Measurements from ENCODE around the gene BICDL1.

The BICDL1 gene

DNA sequence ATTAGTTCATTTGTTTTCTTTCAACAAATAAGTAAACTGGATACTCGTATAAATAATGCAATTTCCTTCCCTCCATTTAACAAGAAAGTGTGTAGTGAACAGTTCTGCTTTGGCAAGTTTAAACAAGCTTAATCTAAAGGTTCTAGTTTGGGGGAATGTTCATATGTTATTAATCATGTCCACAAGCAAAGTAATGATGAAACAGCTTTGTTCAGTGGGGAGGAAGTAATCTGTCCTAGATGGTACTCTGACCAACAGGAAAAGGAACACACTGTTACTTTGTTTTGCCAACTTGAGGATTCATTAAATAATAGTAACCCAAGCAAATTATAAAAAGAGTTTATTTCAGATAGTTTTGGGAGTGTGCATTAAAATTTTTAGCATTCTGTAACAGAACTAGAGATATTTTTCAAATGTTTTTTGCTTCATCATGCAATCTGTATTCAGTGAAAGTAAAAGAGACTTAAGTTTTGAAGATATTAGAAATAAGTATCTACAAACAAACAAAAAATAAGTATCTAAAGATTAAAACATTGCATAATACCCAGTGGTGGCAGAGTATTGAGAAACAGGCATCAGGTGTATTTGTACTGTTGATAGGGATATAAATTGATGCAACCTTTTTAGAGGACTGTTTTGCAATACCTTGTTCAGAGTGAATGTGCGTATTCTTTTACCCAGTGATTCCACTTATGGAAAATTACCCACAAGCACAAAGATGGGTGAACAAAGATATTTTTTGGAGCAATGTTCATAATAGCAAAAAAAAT, 66.4 kb downstream of the BICDL1 start:
- no peak for DNase-seq
- no peak overlapping the region for H3K4me3 Mint-ChIP-seq
- H3K9me3 Mint-ChIP-seq = no peaks in the 10 kb centered on the region
- H3K36me3 Mint-ChIP-seq (ENCODE audit: low read depth) = peaks cover 60% of the 10 kb centered on the region
- no peaks in the 10 kb centered on the region for H3K27me3 Mint-ChIP-seq
- H3K4me1 Mint-ChIP-seq (ENCODE audit: low read depth) = peaks cover 29% of the 10 kb centered on the region
- peak overlapping the region; percentile 26 for H3K27ac Mint-ChIP-seq

DNA sequence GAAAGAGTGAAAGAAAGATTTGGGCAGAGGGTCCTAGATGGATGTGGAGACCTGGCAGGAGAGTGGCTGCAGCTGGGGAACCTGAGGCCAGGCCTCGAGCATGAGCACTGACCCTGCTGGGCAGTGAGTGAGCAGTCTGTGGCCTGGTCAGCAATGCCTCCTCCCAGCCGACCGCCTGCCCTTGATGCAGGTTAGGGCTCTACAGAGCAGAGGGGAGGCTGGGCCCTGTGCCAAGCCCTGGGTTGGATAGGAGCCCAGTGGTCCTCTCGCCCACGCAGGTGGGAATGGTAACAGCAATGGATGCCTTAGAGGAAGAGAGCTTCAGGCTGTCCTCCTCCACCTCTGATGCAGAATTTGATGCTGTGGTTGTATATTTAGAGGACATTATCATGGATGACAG, 67.7 kb downstream of the BICDL1 start:
- H3K4me3 Mint-ChIP-seq = no peak overlapping the region
- H3K27me3 Mint-ChIP-seq = no peaks in the 10 kb centered on the region
- H3K27ac Mint-ChIP-seq = peak overlapping the region; percentile 29
- DNase-seq = no peak
- H3K4me1 Mint-ChIP-seq (ENCODE audit: low read depth) = peaks cover 26% of the 10 kb centered on the region
- H3K36me3 Mint-ChIP-seq (ENCODE audit: low read depth) = peaks cover 62% of the 10 kb centered on the region
- no peaks in the 10 kb centered on the region for H3K9me3 Mint-ChIP-seq

DNA sequence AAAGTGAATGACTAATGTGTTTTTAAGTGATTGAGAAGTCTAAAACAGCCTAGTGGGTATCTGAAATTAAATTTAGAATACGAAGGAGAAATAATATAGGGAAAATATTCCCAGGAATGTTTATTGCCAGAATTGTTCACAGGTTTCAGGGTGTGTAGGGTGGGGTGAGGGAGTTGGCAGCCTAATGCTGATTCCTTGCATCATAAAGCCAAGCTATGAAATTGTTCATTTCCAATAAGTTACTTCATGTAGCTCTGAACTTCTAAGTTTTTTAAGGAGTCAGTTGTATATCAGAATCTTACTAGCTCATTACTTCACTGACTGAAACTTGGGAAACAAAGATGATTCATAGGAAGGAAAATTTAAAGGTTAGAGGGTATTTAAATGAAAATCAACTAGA, 71.2 kb downstream of the BICDL1 start:
- no peaks in the 10 kb centered on the region for H3K27me3 Mint-ChIP-seq
- H3K4me1 Mint-ChIP-seq (ENCODE audit: low read depth) = peaks cover 18% of the 10 kb centered on the region
- H3K9me3 Mint-ChIP-seq = no peaks in the 10 kb centered on the region
- H3K4me3 Mint-ChIP-seq = no peak overlapping the region
- H3K27ac Mint-ChIP-seq = peak overlapping the region; percentile 37
- H3K36me3 Mint-ChIP-seq (ENCODE audit: low read depth) = peaks cover 67% of the 10 kb centered on the region
- DNase-seq = no peak

DNA sequence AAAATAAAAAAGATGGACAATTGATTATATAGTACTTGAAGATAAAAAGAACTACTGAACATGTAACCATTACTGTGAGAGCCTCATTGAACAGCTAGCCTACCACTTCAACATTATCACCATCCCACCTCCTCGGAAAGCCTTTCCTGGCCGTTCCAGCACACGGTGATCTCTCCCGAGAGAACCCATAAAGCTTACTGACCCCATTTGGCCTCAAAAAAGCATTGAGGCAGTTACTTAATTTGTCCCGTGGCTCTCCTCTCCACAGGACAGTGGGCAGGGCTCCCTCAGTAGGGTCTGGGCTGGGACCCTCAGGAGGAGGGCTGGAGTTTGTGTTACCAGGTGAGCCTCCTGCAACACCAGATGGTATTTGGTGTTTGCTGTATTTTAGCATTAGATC, 71.7 kb downstream of the BICDL1 start:
- Mint-ChIP-seq H3K27me3 (no peaks in the 10 kb centered on the region), H3K27ac (peak overlapping the region; percentile 1), H3K9me3 (no peaks in the 10 kb centered on the region), H3K4me3 (no peak overlapping the region), H3K4me1 (ENCODE audit: low read depth) (peaks cover 17% of the 10 kb centered on the region), H3K36me3 (ENCODE audit: low read depth) (peaks cover 69% of the 10 kb centered on the region)
- no peak for DNase-seq

DNA sequence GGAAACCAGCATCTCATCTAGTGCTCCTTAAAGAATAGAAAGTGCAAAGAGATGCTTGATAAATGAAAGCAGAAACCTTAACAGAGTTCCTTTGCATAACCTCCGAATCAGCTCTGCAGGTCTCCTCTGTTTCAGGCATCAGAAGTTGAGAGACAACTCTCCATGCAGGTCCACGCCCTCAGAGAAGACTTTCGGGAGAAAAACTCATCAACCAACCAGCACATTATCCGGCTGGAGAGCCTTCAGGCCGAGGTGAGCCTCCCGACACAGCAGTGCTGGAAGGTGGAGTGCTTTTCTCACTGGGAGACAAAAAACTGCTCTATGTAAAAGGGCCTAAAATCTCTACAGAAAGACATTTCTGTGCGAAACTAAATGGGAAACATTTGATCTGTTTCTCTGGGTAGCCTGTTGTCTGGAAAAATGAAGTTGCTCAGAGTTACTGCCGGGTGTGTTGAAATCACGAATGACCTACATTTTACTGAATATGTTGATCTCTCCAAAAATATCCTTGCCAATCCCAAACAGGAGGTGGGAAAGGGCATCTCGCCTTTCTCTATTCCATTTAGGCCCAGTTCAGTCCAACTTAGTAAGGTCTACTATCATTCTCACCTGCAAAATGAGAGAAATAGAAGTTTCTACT, 72.7 kb downstream of the BICDL1 start:
- no peak for DNase-seq
- Mint-ChIP-seq H3K4me1 (ENCODE audit: low read depth) (peaks cover 17% of the 10 kb centered on the region), H3K27me3 (no peaks in the 10 kb centered on the region), H3K36me3 (ENCODE audit: low read depth) (peaks cover 77% of the 10 kb centered on the region), H3K4me3 (no peak overlapping the region), H3K27ac (no peak overlapping the region), H3K9me3 (no peaks in the 10 kb centered on the region)

DNA sequence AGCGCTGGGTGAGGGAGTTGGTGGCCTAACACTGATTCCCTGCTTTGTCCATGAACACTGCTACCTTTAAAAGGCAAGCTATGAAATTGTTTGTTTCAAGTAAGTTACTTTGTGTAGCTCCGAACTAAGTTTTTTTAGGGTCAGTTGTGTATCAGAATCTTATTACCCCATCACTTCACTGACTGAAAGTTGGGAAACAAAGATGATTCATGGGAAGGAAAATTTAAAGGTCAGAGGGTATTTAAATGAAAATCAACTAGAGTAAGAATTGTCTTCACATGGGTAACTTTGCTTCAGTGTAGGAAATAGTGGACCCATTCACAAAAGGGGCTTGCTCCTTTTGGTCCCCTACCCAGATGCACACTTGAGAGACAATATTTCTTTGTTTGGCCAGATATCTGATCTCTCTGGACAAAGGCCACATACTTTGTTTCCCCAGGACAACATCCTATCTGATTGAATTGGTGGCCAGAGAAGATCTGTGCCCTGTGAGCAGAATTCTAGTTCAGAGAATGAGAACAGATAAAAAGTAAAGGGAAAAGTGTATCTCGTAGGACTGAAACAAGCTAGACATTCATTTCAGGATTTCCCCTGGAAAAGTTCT, 74.0 kb downstream of the BICDL1 start:
- no peak for DNase-seq
- H3K4me3 Mint-ChIP-seq = no peak overlapping the region
- H3K9me3 Mint-ChIP-seq = no peaks in the 10 kb centered on the region
- peaks cover 15% of the 10 kb centered on the region for H3K4me1 Mint-ChIP-seq (ENCODE audit: low read depth)
- peak overlapping the region; percentile 58 for H3K27ac Mint-ChIP-seq
- H3K27me3 Mint-ChIP-seq = no peaks in the 10 kb centered on the region
- peaks cover 88% of the 10 kb centered on the region for H3K36me3 Mint-ChIP-seq (ENCODE audit: low read depth)

DNA sequence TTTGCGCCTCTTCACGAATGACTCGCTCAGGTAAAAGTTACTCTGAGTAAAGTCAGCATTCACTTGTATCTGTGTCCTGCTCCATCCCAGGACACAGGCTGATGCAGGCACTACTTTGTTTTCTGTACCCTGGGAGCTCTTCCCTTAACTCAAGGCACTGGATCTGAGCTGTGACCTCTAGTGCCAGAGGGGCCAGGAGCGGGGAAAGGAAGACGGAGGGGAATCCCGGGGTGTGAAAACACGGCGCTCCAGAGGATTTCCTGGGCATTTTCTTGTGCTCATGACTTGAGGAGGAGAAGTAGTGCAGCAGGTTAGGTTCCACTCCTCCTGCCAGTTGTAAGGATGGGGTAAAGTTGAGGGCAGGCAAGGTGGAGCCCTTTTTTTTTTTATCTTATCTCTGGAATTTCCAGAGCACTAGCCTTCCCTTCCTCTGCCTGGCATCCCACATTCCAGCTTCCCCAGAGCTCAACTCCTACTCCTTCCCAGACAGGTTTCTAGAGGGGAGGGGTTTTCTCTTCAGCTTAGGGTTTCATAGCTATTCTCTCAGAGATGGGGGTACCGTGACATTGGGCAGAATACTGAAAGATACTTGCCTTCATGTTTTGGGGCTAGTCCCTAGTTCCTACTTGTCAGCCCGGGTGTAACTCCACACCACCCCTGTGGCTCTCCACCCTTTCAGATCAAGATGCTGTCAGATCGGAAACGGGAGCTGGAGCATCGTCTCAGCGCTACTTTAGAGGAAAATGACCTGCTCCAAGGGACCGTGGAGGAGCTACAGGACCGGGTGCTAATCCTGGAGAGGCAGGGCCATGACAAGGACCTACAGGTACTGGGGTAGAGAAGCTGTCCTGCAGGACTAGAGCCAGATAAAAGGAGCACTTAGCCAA, 75.3 kb downstream of the BICDL1 start:
- Mint-ChIP-seq H3K27me3 (no peaks in the 10 kb centered on the region), H3K4me1 (ENCODE audit: low read depth) (peaks cover 13% of the 10 kb centered on the region), H3K36me3 (ENCODE audit: low read depth) (peaks cover 95% of the 10 kb centered on the region), H3K27ac (peak overlapping the region; percentile 74), H3K9me3 (no peaks in the 10 kb centered on the region), H3K4me3 (no peak overlapping the region)
- DNase-seq = no peak

DNA sequence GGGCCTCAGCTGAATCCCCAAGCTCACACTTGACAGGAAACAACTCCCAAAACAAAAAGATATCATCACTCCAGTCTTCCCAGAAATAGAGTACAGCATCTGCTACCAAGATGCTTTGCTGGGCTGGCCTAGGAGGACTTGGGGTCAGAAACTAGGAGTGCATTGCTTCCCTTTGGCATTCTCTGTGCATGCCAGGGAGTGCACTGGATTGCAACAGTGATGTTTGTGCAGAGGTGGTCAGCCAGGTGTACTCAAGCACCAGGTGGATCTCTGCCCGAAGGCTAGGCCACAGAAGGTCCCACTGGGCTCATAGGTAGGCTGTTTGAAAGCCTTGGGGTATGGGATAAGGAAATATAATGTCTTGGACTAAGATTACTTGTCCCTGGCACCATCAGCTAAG, 76.4 kb downstream of the BICDL1 start:
- Mint-ChIP-seq H3K36me3 (ENCODE audit: low read depth) (peaks cover 100% of the 10 kb centered on the region), H3K9me3 (no peaks in the 10 kb centered on the region), H3K4me1 (ENCODE audit: low read depth) (peaks cover 6% of the 10 kb centered on the region), H3K4me3 (no peak overlapping the region), H3K27me3 (no peaks in the 10 kb centered on the region), H3K27ac (no peak overlapping the region)
- DNase-seq = no peak

DNA sequence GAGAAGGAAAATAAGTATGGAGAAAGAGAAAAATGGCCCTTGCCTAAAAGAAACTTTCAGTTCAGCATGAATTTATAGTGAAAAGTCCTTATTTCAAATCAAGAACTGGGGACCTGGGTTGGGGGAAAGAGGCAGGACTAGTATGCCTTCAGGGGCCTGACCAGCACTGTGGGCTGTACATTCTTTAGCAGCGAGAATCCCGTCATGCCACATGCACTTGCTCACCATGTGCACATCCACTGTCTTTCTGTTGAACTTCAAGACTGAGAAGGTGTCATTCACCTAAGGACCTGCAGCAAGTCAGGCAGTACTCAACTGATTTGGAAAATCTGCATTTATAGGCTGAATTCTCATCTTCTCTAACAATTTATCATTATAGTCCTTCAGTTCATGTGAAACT, 77.3 kb downstream of the BICDL1 start:
- DNase-seq = no peak
- H3K4me1 Mint-ChIP-seq (ENCODE audit: low read depth) = peaks cover 5% of the 10 kb centered on the region
- no peaks in the 10 kb centered on the region for H3K9me3 Mint-ChIP-seq
- H3K4me3 Mint-ChIP-seq = no peak overlapping the region
- H3K27me3 Mint-ChIP-seq = no peaks in the 10 kb centered on the region
- H3K36me3 Mint-ChIP-seq (ENCODE audit: low read depth) = peaks cover 100% of the 10 kb centered on the region
- peak overlapping the region; percentile 61 for H3K27ac Mint-ChIP-seq

DNA sequence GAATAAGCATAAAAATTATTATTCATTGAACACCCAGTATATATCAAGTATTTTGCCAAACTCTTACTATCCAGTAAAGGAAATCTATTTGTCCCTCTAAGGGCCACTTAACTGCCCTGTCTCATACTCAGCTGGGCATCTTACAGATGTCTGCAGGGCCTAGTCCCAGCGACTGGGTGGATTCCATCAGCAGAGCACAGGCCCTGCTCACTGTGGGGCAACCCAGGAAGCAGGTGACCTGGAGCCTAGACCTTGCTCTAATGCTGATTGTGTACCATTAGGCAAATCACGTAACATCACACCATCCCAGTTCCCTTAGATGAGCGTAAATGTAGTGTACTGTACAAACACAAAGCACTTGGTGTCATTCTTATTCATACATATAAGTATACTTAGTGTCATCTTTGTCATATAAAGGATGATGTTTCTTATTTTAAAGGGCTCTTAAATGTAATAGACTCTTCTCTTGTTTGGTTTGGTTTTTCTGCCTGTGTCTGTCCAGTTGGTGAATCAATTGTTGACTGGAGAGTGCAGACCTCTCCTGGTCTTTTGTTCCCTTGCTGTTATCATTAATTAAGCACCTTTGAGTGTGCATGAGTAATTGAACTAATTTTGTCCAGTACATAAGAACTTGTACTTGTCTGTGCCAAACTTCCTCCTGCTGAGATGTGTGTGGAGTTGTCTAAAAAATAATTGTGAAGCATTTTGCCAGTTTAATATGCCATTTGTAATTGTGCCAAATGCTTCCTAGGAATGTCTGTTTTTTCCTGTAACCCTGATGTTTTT, 78.2 kb downstream of the BICDL1 start:
- Mint-ChIP-seq H3K4me3 (no peak overlapping the region), H3K9me3 (no peaks in the 10 kb centered on the region), H3K27ac (peak overlapping the region; percentile 63), H3K27me3 (no peaks in the 10 kb centered on the region), H3K36me3 (ENCODE audit: low read depth) (peaks cover 100% of the 10 kb centered on the region), H3K4me1 (ENCODE audit: low read depth) (peaks cover 5% of the 10 kb centered on the region)
- no peak for DNase-seq

DNA sequence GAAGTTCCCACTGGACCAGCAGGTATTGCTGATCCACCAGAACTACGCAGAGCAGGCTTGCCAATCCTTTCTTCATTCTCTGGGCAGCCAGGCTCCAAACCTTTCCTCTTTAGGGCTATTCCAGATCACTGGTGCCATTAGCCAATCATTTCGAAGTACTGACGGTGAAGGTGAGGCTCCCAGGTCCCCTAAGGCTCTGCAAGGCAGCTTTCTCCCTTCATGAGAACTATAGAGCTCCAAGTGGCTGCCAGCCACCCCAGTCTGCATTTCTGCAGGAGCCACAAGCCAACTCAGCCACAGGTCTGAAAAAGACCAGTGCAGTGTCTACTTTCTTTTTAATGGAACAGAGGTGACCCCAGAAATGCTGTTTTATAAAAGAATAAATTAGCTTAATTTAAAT, 78.9 kb downstream of the BICDL1 start:
- H3K4me1 Mint-ChIP-seq (ENCODE audit: low read depth) = peaks cover 1% of the 10 kb centered on the region
- no peak overlapping the region for H3K4me3 Mint-ChIP-seq
- no peaks in the 10 kb centered on the region for H3K27me3 Mint-ChIP-seq
- DNase-seq = no peak
- H3K27ac Mint-ChIP-seq = peak overlapping the region; percentile 61
- H3K36me3 Mint-ChIP-seq (ENCODE audit: low read depth) = peaks cover 100% of the 10 kb centered on the region
- H3K9me3 Mint-ChIP-seq = no peaks in the 10 kb centered on the region

DNA sequence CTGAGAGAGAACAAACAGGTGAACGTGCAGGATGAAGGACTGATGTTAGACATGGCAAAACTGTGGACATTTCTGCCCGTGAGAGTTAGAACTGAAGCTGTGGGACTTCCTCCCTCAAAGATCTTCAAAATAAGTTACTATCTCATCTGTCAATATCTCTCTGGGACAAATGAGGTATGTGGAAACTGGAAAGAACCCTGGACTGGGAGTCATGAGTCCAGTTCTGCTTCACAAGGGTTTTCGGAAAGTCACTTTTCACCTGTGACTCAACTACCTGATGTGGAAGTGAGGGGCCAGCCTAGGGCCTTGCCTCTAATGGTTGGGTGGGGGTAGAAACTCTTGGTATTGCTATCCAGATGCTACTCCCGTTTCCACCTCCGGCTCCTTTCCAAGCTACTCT, 80.2 kb downstream of the BICDL1 start:
- Mint-ChIP-seq H3K9me3 (no peaks in the 10 kb centered on the region), H3K4me3 (no peak overlapping the region), H3K36me3 (ENCODE audit: low read depth) (peaks cover 100% of the 10 kb centered on the region), H3K27ac (peak overlapping the region; percentile 61), H3K27me3 (no peaks in the 10 kb centered on the region), H3K4me1 (ENCODE audit: low read depth) (peaks cover 10% of the 10 kb centered on the region)
- no peak for DNase-seq

DNA sequence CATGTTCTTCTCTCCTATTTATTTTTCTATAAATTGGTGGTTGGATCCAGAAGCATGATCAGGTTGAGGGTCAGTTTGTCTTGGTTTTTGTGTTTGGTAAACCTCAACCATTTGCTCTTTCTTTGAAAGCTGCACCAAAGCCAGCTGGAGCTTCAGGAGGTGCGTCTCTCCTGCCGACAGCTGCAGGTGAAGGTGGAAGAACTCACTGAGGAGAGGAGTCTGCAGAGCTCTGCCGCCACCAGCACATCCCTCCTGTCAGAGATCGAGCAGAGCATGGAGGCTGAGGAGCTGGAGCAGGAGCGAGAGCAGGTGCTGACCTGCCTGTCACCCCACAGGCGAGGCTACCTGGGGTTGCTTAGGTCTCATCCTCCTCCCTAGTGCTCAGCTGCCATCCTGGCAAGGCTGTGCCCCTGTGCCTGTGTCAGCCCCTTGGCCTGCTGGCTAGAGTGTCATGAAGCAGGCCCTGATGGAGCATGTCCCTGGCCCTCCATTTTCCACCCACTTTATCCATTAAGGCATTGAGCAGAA, 82.5 kb downstream of the BICDL1 start:
- H3K27me3 Mint-ChIP-seq = no peaks in the 10 kb centered on the region
- H3K36me3 Mint-ChIP-seq (ENCODE audit: low read depth) = peaks cover 100% of the 10 kb centered on the region
- DNase-seq = no peak
- peaks cover 19% of the 10 kb centered on the region for H3K4me1 Mint-ChIP-seq (ENCODE audit: low read depth)
- H3K4me3 Mint-ChIP-seq = no peak overlapping the region
- peak overlapping the region; percentile 40 for H3K27ac Mint-ChIP-seq
- H3K9me3 Mint-ChIP-seq = no peaks in the 10 kb centered on the region

All from activated T-cell treated with anti-CD3 and anti-CD28 coated beads, Interleukin-2, amount 50 U/mL, for 24 hours (primary cell).